Endothelial cell of umbilical vein (primary cell): ENCODE measurements around the gene SKOR2. TPM values are rescaled to one million over a fixed set of nuclear protein-coding genes. Genes with fewer than 3 reads are reported as not detected.

Source experiments
- BruUV-seq: library from RNA; stranded (reverse); fragments of 400-500 nt; replicated peaks from 2 replicates; lab custom pipeline; 2021; lab: Mats Ljungman, UMichigan
- CTCF ChIA-PET: fragments of 300-600, 350-600 bp; sonication (Branson Sonifier 250); formaldehyde crosslinking; loops from one replicate; lab custom pipeline; 2021; ENCODE audit warnings: antibody characterized with exemption, inconsistent platforms; lab: Charles Lee
- POLR2A ChIA-PET: fragments of 300-600, 350-600 bp; sonication (Branson Sonifier 250); formaldehyde crosslinking; loops from one replicate; lab custom pipeline; 2021; ENCODE audit warnings: antibody characterized with exemption, inconsistent platforms; lab: Charles Lee
- DNase-seq: peaks from one replicate; pipeline ENCODE4 v3.0.0-alpha.2; 2011; ENCODE audit warnings: low read depth, low spot score
- FAIRE-seq: peaks from 2 replicates; lab custom pipeline; 2011; peaks lifted over from hg19 to GRCh38; lab: Jason Lieb, UNC
- H2AFZ ChIP-seq: 2 replicates; pipeline ENCODE4 v1.6.0; 2012; ENCODE audit warnings: low read depth, low read length, control low read depth, inconsistent platforms
- H3K27ac ChIP-seq: 2 replicates; pipeline ENCODE4 v1.5.1; 2011; ENCODE audit warnings: low read depth, mild to moderate bottlenecking, control low read depth, low read length, moderate library complexity; ENCODE audit not compliant: insufficient read depth
- H3K27me3 ChIP-seq, 2 experiments: 2 replicates each; pipeline versions ENCODE4 v1.6.0 to v1.6.1; 2011; ENCODE audit warnings: low read length in 2 of 2, mixed read lengths in 1 of 2; ENCODE audit not compliant: control insufficient read depth in 2 of 2, insufficient read depth in 2 of 2
- H3K36me3 ChIP-seq, 2 experiments: 2 replicates in 1 of 2; 3 replicates in 1 of 2; pipeline ENCODE4 v1.5.1; 2011; ENCODE audit warnings: low read length in 2 of 2, mild to moderate bottlenecking in 1 of 2, moderate library complexity in 1 of 2; ENCODE audit not compliant: control insufficient read depth in 2 of 2, insufficient read depth in 2 of 2; ENCODE audit errors: extremely low read depth in 1 of 2
- H3K4me1 ChIP-seq: 3 replicates; pipeline ENCODE4 v1.5.1; 2011; ENCODE audit warnings: mild to moderate bottlenecking, low read length; ENCODE audit not compliant: control insufficient read depth, insufficient read depth; ENCODE audit errors: extremely low read depth
- H3K4me2 ChIP-seq: 2 replicates; pipeline ENCODE4 v1.6.1; 2011; ENCODE audit warnings: low read length, control low read depth, mixed read lengths; ENCODE audit not compliant: insufficient read depth
- H3K4me3 ChIP-seq, 3 experiments: fragments of 200-600 bp in 1 of 3; sonication (generic), shearing (Covaris generic) in 1 of 3; replicated peaks in 1 of 3; 2 replicates each; pipeline ENCODE4 v1.5.1; 2011 to 2016; ENCODE audit warnings: control low read depth in 3 of 3, low read length in 3 of 3, mild to moderate bottlenecking in 2 of 3, inconsistent platforms in 1 of 3, low read depth in 1 of 3, moderate library complexity in 1 of 3; ENCODE audit not compliant: insufficient read depth in 1 of 3
- H3K79me2 ChIP-seq: 2 replicates; pipeline ENCODE4 v1.6.0; 2012; ENCODE audit warnings: low read length, inconsistent platforms; ENCODE audit not compliant: control insufficient read depth, insufficient read depth
- H3K9ac ChIP-seq: replicated peaks from 2 replicates; pipeline ENCODE3; 2011; ENCODE audit warnings: low read length, control low read depth; ENCODE audit not compliant: insufficient read depth; ENCODE audit errors: extremely low read depth
- H3K9me1 ChIP-seq: replicated peaks from 3 replicates; pipeline ENCODE4 v1.6.0; 2011; ENCODE audit warnings: mild to moderate bottlenecking, low read length; ENCODE audit not compliant: control insufficient read depth, insufficient read depth; ENCODE audit errors: extremely low read depth
- H3K9me3 ChIP-seq: replicated peaks from 2 replicates; pipeline ENCODE4 v1.5.1; 2012; ENCODE audit warnings: low read length, inconsistent platforms; ENCODE audit not compliant: control insufficient read depth, insufficient read depth
- H4K20me1 ChIP-seq: replicated peaks from 2 replicates; pipeline ENCODE3; 2011; ENCODE audit warnings: mild to moderate bottlenecking, low read length; ENCODE audit not compliant: control insufficient read depth, insufficient read depth; ENCODE audit errors: extremely low read depth
- EZH2 ChIP-seq: IDR thresholded peaks from 2 replicates; pipeline ENCODE4 v1.6.1; 2012; ENCODE audit warnings: borderline replicate concordance, low read depth, mild to moderate bottlenecking, moderate library complexity, low read length, inconsistent platforms; ENCODE audit not compliant: severe bottlenecking
- FOS ChIP-seq: IDR thresholded peaks from 2 replicates; pipeline ENCODE4 v1.6.1; 2011; ENCODE audit warnings: mild to moderate bottlenecking, low read length, moderate library complexity, borderline replicate concordance; ENCODE audit not compliant: insufficient read depth
- GATA2 ChIP-seq: IDR thresholded peaks from 2 replicates; pipeline ENCODE4 v1.7.0; 2011; ENCODE audit warnings: low read depth, mild to moderate bottlenecking, moderate library complexity, mixed read lengths, low read length; ENCODE audit not compliant: insufficient read length, insufficient read depth
- JUN ChIP-seq: IDR thresholded peaks from 2 replicates; pipeline ENCODE4 v1.6.1; 2011; ENCODE audit warnings: borderline replicate concordance, low read depth; ENCODE audit not compliant: insufficient read length, insufficient read depth
- MYC ChIP-seq: IDR thresholded peaks from one replicate; pipeline ENCODE4 v1.6.1; 2011; ENCODE audit warnings: mild to moderate bottlenecking, low read depth, low read length
- POLR2A ChIP-seq: IDR thresholded peaks from 2 replicates; pipeline ENCODE4 v1.6.1; 2012; ENCODE audit warnings: low read depth, mild to moderate bottlenecking, control low read depth, low read length
- POLR2AphosphoS5 ChIP-seq: IDR thresholded peaks from 2 replicates; pipeline ENCODE4 v1.6.1; 2012; ENCODE audit warnings: low read depth, mild to moderate bottlenecking, control low read depth, low read length, moderate library complexity; ENCODE audit not compliant: insufficient read depth
- dilution Hi-C: fragments of 300-500 bp; cut with MboI; formaldehyde crosslinking; loops from one replicate; pipeline ENCODE4 v1.15.0; 2019; ENCODE audit warnings: low sequenced_read_pairs; ENCODE audit not compliant: extremely low pct_ligation_motif_present
- intact Hi-C: fragments of 100-400 bp; cut with micrococcal nuclease; formaldehyde crosslinking; loops from one replicate; pipeline ENCODE4 v1.10.0; 2022
- polyA plus RNA-seq, 4 experiments: library from polyadenylated mRNA; depleted of rRNA in 3 of 4; stranded (reverse) in 3 of 4; unstranded in 1 of 4; fragments of >200 nt; gene quantifications; 2 replicates each; pipeline versions ENCODE4 v1.2.1 to v1.2.3, GENCODE V29; 2011 to 2012; ENCODE audit warnings: missing spikeins in 1 of 4
- total RNA-seq: library from RNA; stranded (reverse); gene quantifications from 2 replicates; pipeline ENCODE4 v1.2.3, GENCODE V29; 2021
- TF ChIP-seq, protein P1 (sequence below), 2 donors: IDR thresholded peaks; 1 replicate in 1 of 2; 2 replicates in 1 of 2; pipeline ENCODE4 v1.5.1; 2011; ENCODE audit warnings: low read length in 2 of 2, mild to moderate bottlenecking in 2 of 2, moderate library complexity in 2 of 2, control low read depth in 1 of 2, inconsistent platforms in 1 of 2, low read depth in 1 of 2; ENCODE audit not compliant: insufficient read depth in 1 of 2; ENCODE audit errors: extremely low read depth in 1 of 2
- TF ChIP-seq, protein P2 (sequence below): IDR thresholded peaks from 2 replicates; pipeline ENCODE4 v1.6.1; 2011; ENCODE audit not compliant: insufficient read depth, insufficient read length

Gene SKOR2
- total and polyA plus RNA-seq, 2 donors (not counting 3 experiments of a cell fraction or from before 2014, with no cell fraction given): not detected

DNA sequence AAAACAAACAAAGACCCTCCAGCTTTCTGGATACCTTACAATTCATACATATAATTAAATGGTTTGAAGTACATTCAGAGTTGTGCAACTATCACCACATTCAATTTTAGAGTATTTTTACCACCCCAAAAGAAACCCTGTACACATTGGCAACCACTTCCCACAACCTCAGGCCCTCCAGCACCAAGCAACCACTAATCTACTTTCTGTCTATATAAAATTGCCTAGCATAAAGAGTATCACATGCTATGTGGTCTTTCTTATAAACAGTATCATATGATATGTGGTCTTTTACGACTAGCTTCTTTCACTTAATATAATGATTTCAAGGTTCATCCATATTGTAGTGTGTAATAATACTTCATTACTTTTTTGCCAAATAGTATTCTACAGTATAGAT is 82.5 kb downstream of the SKOR2 start:
- H2AFZ ChIP-seq: no peak overlapping the region
- no peak overlapping the region for H3K27ac ChIP-seq
- FAIRE-seq (no peak), DNase-seq (no peak)
- H3K79me2 ChIP-seq: peaks cover 95% of the 10 kb centered on the region
- TF ChIP-seq, protein P1, sequence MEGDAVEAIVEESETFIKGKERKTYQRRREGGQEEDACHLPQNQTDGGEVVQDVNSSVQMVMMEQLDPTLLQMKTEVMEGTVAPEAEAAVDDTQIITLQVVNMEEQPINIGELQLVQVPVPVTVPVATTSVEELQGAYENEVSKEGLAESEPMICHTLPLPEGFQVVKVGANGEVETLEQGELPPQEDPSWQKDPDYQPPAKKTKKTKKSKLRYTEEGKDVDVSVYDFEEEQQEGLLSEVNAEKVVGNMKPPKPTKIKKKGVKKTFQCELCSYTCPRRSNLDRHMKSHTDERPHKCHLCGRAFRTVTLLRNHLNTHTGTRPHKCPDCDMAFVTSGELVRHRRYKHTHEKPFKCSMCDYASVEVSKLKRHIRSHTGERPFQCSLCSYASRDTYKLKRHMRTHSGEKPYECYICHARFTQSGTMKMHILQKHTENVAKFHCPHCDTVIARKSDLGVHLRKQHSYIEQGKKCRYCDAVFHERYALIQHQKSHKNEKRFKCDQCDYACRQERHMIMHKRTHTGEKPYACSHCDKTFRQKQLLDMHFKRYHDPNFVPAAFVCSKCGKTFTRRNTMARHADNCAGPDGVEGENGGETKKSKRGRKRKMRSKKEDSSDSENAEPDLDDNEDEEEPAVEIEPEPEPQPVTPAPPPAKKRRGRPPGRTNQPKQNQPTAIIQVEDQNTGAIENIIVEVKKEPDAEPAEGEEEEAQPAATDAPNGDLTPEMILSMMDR (IDR thresholded peaks at IDR 0.05; ENCODE audit: extremely low read depth in 1 of 2, insufficient read depth in 1 of 2, low read depth in 1 of 2, low read length in 2 of 2): no peak
- TF ChIP-seq JUN: no peak
- no peak for TF ChIP-seq POLR2AphosphoS5
- TF ChIP-seq, protein P2, sequence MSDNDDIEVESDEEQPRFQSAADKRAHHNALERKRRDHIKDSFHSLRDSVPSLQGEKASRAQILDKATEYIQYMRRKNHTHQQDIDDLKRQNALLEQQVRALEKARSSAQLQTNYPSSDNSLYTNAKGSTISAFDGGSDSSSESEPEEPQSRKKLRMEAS: no peak
- no peak for TF ChIP-seq GATA2
- no peak for TF ChIP-seq EZH2
- no peak for TF ChIP-seq POLR2A
- no peak for TF ChIP-seq MYC
- TF ChIP-seq FOS: no peak
- H3K27me3 ChIP-seq: no peaks in the 10 kb centered on the region
- no peak overlapping the region for H3K4me2 ChIP-seq
- intact Hi-C loops (no loop called here), dilution Hi-C loops (no loop called here)
- ChIA-PET POLR2A (interaction anchor here (0.7 kb wide), 1 partner anchor 55 kb away, joined by 3 read pairs; no protein-coding TSS in a partner anchor), CTCF (interaction anchor here (1.1 kb wide), 2 partner anchors 9 to 36 kb away, joined by 3 read pairs; no protein-coding TSS in a partner anchor)
- no peak overlapping the region for H3K4me3 ChIP-seq
- peaks cover 8% of the 10 kb centered on the region for H3K4me1 ChIP-seq
- no peaks in the 10 kb centered on the region for H3K9me3 ChIP-seq
- no peak overlapping the region for H3K9ac ChIP-seq
- H3K9me1 ChIP-seq: peaks cover 3% of the 10 kb centered on the region
- H4K20me1 ChIP-seq: peaks cover 7% of the 10 kb centered on the region
- no TSS peak for BruUV-seq
- H3K36me3 ChIP-seq: peaks cover 0 to 2% of the 10 kb centered on the region in 2 experiments
